Fibroblast of the aortic adventitia (primary cell): Measurements from ENCODE around the gene JAKMIP3. TPM values are rescaled to one million over a fixed set of nuclear protein-coding genes. Genes with fewer than 3 reads are reported as not detected.

Source experiments
- DNase-seq: peaks from one replicate; pipeline ENCODE4 v3.0.0-alpha.2; 2010; ENCODE audit warnings: low read depth
- H3K4me3 ChIP-seq: 2 replicates; pipeline ENCODE4 v1.5.1; 2011; ENCODE audit warnings: low read depth, mild to moderate bottlenecking, control low read depth, low read length, moderate library complexity
- total RNA-seq: library from RNA; depleted of rRNA; stranded (reverse); fragments of >200 nt; gene quantifications from 2 replicates; pipeline ENCODE4 v1.2.3, GENCODE V29; 2012; ENCODE audit warnings: low replicate concordance
- TF ChIP-seq, protein P1 (sequence below): IDR thresholded peaks from 2 replicates; pipeline ENCODE4 v1.5.1; 2011; ENCODE audit warnings: mild to moderate bottlenecking, low read length, control low read depth, inconsistent platforms; ENCODE audit not compliant: insufficient read depth

JAKMIP3 gene
- total RNA-seq, 1 donor = 0.09 TPM

DNA sequence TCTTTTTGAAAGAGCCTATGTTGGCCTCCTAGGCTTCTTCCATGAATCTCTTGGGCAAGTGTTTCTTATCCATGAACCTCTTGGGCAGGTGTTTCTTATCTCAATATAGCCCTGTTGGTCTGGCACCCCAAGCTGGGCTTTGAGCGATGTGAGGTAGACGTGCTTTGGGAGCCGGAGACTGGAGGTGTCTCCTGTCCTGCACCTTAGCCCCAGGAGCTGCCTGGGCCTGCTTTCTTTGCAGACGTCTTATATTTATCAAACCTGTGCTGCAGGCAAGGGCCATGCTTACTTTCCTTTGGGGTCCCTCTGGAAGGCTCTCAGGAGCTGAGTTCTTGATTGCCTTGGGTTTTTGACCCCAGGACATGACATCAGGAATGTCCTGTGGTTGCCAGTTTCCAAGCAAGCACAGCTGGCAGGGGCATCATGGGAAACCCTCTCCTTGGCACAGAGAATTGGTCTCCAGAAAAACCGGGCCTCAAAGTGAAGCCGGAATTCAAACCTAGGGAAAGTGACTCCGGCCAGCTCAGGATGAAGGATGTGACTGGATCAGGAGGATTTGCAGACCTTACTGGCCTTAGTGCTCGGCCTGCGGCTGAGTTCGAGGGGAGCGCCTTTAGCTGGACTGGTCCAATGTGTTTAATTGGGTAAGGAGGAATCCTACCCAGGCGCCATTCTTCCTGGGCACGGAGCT, 2.8 kb downstream of the JAKMIP3 start:
- TF ChIP-seq, protein P1, sequence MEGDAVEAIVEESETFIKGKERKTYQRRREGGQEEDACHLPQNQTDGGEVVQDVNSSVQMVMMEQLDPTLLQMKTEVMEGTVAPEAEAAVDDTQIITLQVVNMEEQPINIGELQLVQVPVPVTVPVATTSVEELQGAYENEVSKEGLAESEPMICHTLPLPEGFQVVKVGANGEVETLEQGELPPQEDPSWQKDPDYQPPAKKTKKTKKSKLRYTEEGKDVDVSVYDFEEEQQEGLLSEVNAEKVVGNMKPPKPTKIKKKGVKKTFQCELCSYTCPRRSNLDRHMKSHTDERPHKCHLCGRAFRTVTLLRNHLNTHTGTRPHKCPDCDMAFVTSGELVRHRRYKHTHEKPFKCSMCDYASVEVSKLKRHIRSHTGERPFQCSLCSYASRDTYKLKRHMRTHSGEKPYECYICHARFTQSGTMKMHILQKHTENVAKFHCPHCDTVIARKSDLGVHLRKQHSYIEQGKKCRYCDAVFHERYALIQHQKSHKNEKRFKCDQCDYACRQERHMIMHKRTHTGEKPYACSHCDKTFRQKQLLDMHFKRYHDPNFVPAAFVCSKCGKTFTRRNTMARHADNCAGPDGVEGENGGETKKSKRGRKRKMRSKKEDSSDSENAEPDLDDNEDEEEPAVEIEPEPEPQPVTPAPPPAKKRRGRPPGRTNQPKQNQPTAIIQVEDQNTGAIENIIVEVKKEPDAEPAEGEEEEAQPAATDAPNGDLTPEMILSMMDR = no peak
- DNase-seq = no peak
- no peak overlapping the region for H3K4me3 ChIP-seq

DNA sequence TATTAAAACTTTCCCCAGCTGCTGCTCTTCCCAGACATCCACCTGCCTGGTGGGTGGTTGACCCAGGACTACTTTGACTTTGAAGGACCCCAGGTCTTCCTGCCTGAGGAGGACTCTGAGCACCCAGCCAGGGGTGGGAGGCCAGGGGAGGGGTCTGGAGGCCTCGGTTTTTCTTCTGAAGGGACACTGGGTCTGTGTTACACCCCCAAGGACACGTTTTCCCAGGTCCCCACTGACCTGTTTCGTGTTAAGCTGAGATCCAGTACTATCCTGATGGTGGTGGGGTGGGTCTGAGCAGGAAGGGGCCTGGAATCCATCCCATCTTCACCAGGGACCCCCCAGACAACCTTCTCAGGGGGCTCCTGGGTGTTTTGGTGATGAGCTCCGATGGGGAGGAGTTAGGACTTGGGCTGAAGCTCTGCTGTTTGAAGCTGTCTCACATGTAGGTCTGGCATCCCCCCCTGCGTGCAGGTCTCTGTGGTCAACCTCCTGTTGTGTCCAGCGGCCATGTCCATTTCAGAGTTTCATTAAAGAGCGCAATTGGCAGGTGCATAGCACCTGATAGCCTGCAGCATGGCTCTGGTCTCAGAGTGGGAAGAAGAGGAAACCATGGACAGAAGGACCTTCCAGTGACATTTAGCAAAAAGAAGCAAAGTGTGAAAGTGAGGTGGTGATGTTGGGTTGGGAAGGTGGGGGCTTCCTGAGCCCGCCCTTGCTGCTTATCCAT, 3.5 kb downstream of the JAKMIP3 start:
- H3K4me3 ChIP-seq = no peak overlapping the region
- DNase-seq = no peak
- TF ChIP-seq, protein P1 = no peak

DNA sequence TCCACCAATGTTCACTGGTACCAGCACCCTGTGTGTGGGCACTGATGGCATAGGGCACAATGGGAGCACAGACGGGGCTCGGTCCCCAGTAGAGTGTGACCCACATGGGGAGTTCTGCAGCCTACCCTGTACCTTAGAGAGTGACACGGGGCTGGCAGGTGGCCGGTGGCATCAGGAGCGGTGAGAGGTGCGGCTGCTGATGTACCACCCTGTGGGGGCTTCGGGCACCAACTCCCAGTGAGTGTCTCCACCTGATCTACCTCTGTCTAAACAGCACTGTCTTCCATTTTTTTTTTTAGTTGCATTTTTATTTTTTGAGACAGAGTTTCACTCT, 4.1 kb downstream of the JAKMIP3 start:
- TF ChIP-seq, protein P1 = no peak
- no peak for DNase-seq
- H3K4me3 ChIP-seq = no peak overlapping the region

DNA sequence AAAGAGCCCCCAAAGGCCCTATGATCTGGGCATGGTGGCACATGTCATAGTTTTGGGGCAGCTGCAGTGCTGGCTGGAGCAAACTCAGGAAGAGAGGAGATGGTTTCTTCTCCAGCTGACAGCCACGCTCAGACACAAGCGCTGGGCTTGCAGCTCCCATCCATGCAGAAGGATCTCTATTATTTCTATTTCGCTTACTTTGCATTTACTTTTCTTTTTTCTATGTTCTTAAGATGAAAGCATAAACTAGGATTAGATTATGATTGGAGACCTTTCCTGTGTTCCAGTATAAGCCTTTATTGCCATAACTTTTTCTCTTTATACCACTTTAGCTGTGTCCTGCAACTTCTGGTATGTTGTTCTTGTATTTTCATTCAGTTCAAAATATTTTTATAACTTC, 5.0 kb downstream of the JAKMIP3 start:
- DNase-seq = no peak
- TF ChIP-seq, protein P1 = no peak

DNA sequence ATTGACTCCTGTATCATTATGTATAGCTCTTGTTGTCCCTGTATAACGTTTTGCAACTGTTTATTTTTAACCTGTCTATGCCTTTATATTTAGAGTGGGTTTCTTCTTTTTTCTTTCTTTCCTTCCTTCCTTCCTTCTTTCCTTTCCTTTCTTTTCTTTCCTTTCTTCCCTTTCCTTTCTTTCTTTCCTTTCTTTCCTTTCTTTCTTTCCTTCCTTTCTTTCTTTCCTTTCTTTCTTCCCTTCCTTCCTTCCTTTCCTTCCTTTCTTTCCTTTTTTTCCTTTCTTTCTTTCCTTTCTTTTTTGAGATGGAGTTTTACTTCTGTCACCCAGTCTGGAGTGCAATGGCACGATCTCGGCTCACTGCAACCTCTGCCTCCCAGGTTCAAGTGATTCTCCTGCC, 5.9 kb downstream of the JAKMIP3 start:
- no peak for DNase-seq
- TF ChIP-seq, protein P1 = no peak
- no peak overlapping the region for H3K4me3 ChIP-seq

More for the DNA sequence above, 5.0 kb downstream of the JAKMIP3 start:
- no peak overlapping the region for H3K4me3 ChIP-seq

DNA sequence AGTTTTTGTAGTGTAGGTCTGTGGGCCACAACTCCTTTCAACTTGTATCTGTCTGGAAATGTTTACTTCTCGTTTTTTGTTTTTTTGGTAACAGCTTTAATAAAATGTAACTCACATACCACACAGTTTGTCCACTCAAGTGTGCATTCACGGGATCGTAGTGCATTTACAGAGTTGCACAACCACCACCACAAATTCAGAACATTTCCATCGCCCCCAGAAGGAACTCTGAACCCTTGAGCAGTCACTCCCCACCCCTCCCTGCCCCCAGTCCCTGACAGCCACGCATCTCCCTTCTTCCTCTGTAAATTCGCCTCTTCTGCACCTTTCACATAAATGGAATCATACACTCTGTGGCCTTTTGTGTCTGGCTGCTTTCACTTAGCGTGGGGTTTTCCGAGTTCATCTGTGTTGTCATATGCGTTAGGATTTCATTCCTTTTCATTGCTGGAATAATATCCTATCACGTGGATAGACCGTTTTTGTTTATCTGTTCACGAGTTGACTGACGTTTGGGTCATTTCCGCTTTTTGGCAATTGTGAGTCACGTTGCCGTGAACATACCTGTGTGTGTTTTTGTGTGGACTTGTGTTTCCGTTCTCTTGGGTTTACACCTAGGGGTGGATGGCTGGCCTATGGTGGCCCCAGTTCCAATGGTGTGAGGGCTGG, 10.3 kb downstream of the JAKMIP3 start:
- no peak for DNase-seq
- no peak overlapping the region for H3K4me3 ChIP-seq
- TF ChIP-seq, protein P1 = no peak
